Measurements from ENCODE around the gene DYRK4. TPM values are rescaled to one million over a fixed set of nuclear protein-coding genes. Genes with fewer than 3 reads are reported as not detected.

The DYRK4 gene
- total RNA-seq, 1 experiment from 2014 or later = 8.8 TPM

DNA sequence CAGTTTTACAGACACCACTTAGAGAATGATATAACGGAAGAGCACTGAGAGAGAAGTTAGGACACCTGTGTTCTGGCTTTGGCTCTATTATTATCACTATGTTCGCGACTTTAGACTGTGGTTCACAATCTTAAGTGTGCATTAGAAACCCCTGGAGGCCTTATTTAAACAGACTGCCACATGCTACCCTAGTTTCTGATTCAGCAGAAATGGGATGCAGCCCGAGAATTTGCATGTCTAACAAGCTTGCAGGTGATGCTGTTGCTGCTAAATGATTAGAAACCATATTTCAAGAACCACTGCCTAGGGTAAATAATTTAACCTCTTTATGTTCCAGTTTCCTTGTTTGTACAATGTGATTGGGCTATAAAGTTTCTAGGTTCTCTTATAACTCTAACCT, 26.9 kb upstream of the DYRK4 start:
- no peaks in the 10 kb centered on the region for H3K9me3 Mint-ChIP-seq
- CTCF ChIA-PET = interaction anchor here (0.6 kb wide), 1 partner anchor 242 kb away, joined by 3 read pairs; no protein-coding TSS in a partner anchor
- peaks cover 14% of the 10 kb centered on the region for H3K4me1 Mint-ChIP-seq
- no peaks in the 10 kb centered on the region for H3K27me3 Mint-ChIP-seq (ENCODE audit: low read depth)
- ATAC-seq = no peak
- no peak overlapping the region for H3K4me3 Mint-ChIP-seq
- H3K27ac Mint-ChIP-seq = no peak overlapping the region
- no peak for DNase-seq (ENCODE audit: low spot score)
- TF ChIP-seq ZNF138 (CRISPR knock-in tag; conservative IDR thresholded peaks at IDR 0.05) (no peak), FOXJ3 (CRISPR knock-in tag; IDR thresholded peaks at IDR 0.05; ENCODE audit: borderline replicate concordance) (no peak), SMAD3 (CRISPR knock-in tag; IDR thresholded peaks at IDR 0.05; ENCODE audit: borderline replicate concordance) (no peak), SMAD4 (CRISPR knock-in tag; IDR thresholded peaks at IDR 0.05) (no peak), GRHL2 (CRISPR knock-in tag; IDR thresholded peaks at IDR 0.05; ENCODE audit: insufficient replicate concordance, severe bottlenecking) (no peak), SOX15 (CRISPR knock-in tag; IDR thresholded peaks at IDR 0.05) (no peak), ZNF396 (CRISPR knock-in tag; IDR thresholded peaks at IDR 0.05; ENCODE audit: borderline replicate concordance) (no peak), NFATC4 (CRISPR knock-in tag; IDR thresholded peaks at IDR 0.05) (no peak), FOXK1 (CRISPR knock-in tag; IDR thresholded peaks at IDR 0.05) (no peak), KAT7 (CRISPR knock-in tag; IDR thresholded peaks at IDR 0.05; ENCODE audit: borderline replicate concordance) (no peak), ELF4 (CRISPR knock-in tag; IDR thresholded peaks at IDR 0.05; ENCODE audit: low read depth) (no peak), GTF2I (CRISPR knock-in tag; conservative IDR thresholded peaks at IDR 0.05) (no peak), ZNF263 (CRISPR knock-in tag; IDR thresholded peaks at IDR 0.05; ENCODE audit: low read depth) (no peak), PRRX2 (CRISPR knock-in tag; IDR thresholded peaks at IDR 0.05) (no peak)
- TF ChIP-seq, protein P1, sequence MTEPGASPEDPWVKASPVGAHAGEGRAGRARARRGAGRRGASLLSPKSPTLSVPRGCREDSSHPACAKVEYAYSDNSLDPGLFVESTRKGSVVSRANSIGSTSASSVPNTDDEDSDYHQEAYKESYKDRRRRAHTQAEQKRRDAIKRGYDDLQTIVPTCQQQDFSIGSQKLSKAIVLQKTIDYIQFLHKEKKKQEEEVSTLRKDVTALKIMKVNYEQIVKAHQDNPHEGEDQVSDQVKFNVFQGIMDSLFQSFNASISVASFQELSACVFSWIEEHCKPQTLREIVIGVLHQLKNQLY (CRISPR knock-in tag; IDR thresholded peaks at IDR 0.05) = no peak
- TF ChIP-seq, protein P2, sequence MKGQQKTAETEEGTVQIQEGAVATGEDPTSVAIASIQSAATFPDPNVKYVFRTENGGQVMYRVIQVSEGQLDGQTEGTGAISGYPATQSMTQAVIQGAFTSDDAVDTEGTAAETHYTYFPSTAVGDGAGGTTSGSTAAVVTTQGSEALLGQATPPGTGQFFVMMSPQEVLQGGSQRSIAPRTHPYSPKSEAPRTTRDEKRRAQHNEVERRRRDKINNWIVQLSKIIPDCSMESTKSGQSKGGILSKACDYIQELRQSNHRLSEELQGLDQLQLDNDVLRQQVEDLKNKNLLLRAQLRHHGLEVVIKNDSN (CRISPR knock-in tag; IDR thresholded peaks at IDR 0.05) = no peak
- TF ChIP-seq, protein P3, sequence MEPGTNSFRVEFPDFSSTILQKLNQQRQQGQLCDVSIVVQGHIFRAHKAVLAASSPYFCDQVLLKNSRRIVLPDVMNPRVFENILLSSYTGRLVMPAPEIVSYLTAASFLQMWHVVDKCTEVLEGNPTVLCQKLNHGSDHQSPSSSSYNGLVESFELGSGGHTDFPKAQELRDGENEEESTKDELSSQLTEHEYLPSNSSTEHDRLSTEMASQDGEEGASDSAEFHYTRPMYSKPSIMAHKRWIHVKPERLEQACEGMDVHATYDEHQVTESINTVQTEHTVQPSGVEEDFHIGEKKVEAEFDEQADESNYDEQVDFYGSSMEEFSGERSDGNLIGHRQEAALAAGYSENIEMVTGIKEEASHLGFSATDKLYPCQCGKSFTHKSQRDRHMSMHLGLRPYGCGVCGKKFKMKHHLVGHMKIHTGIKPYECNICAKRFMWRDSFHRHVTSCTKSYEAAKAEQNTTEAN (CRISPR knock-in tag; IDR thresholded peaks at IDR 0.05) = no peak
- TF ChIP-seq, protein P4, sequence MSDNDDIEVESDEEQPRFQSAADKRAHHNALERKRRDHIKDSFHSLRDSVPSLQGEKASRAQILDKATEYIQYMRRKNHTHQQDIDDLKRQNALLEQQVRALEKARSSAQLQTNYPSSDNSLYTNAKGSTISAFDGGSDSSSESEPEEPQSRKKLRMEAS (CRISPR knock-in tag; IDR thresholded peaks at IDR 0.05) = no peak
- no peaks in the 10 kb centered on the region for H3K36me3 Mint-ChIP-seq
- POLR2A ChIA-PET = no interaction called here

DNA sequence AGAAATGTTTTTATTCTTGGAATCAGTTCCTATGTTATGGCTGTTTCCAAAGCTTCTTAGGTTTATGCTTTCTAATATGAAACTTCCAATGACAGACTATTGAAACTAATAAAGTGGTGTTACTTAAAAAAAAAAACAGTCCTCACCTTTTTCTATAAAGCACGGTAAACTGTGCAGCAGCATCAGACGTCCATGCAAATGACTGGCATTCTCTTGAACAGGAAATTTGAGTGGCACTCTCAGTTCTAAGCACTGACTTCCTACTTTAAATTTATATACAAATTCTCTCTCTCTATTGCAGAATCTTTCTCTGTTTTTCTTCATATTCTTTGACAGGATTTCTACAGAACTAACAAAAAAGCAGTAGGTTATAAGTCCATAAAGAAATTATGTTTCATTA, 26.1 kb upstream of the DYRK4 start:
- Mint-ChIP-seq H3K36me3 (no peaks in the 10 kb centered on the region), H3K9me3 (no peaks in the 10 kb centered on the region), H3K27ac (no peak overlapping the region), H3K4me1 (peaks cover 15% of the 10 kb centered on the region), H3K27me3 (ENCODE audit: low read depth) (no peaks in the 10 kb centered on the region), H3K4me3 (no peak overlapping the region)
- ChIA-PET CTCF (no interaction called here), POLR2A (no interaction called here)
- no peak for TF ChIP-seq PRRX2 (CRISPR knock-in tag; IDR thresholded peaks at IDR 0.05)
- TF ChIP-seq, protein P5, sequence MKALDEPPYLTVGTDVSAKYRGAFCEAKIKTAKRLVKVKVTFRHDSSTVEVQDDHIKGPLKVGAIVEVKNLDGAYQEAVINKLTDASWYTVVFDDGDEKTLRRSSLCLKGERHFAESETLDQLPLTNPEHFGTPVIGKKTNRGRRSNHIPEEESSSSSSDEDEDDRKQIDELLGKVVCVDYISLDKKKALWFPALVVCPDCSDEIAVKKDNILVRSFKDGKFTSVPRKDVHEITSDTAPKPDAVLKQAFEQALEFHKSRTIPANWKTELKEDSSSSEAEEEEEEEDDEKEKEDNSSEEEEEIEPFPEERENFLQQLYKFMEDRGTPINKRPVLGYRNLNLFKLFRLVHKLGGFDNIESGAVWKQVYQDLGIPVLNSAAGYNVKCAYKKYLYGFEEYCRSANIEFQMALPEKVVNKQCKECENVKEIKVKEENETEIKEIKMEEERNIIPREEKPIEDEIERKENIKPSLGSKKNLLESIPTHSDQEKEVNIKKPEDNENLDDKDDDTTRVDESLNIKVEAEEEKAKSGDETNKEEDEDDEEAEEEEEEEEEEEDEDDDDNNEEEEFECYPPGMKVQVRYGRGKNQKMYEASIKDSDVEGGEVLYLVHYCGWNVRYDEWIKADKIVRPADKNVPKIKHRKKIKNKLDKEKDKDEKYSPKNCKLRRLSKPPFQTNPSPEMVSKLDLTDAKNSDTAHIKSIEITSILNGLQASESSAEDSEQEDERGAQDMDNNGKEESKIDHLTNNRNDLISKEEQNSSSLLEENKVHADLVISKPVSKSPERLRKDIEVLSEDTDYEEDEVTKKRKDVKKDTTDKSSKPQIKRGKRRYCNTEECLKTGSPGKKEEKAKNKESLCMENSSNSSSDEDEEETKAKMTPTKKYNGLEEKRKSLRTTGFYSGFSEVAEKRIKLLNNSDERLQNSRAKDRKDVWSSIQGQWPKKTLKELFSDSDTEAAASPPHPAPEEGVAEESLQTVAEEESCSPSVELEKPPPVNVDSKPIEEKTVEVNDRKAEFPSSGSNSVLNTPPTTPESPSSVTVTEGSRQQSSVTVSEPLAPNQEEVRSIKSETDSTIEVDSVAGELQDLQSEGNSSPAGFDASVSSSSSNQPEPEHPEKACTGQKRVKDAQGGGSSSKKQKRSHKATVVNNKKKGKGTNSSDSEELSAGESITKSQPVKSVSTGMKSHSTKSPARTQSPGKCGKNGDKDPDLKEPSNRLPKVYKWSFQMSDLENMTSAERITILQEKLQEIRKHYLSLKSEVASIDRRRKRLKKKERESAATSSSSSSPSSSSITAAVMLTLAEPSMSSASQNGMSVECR (CRISPR knock-in tag; IDR thresholded peaks at IDR 0.05; ENCODE audit: borderline replicate concordance) = no peak
- no peak for TF ChIP-seq ZNF263 (CRISPR knock-in tag; IDR thresholded peaks at IDR 0.05; ENCODE audit: low read depth)
- no peak for TF ChIP-seq TEAD1 (CRISPR knock-in tag; IDR thresholded peaks at IDR 0.05)
- TF ChIP-seq NFYB (CRISPR knock-in tag; conservative IDR thresholded peaks at IDR 0.05; ENCODE audit: low read depth) = no peak
- TF ChIP-seq, protein P6, sequence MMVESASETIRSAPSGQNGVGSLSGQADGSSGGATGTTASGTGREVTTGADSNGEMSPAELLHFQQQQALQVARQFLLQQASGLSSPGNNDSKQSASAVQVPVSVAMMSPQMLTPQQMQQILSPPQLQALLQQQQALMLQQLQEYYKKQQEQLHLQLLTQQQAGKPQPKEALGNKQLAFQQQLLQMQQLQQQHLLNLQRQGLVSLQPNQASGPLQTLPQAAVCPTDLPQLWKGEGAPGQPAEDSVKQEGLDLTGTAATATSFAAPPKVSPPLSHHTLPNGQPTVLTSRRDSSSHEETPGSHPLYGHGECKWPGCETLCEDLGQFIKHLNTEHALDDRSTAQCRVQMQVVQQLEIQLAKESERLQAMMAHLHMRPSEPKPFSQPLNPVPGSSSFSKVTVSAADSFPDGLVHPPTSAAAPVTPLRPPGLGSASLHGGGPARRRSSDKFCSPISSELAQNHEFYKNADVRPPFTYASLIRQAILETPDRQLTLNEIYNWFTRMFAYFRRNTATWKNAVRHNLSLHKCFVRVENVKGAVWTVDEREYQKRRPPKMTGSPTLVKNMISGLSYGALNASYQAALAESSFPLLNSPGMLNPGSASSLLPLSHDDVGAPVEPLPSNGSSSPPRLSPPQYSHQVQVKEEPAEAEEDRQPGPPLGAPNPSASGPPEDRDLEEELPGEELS (CRISPR knock-in tag; IDR thresholded peaks at IDR 0.05) = no peak
- TF ChIP-seq, protein P7, sequence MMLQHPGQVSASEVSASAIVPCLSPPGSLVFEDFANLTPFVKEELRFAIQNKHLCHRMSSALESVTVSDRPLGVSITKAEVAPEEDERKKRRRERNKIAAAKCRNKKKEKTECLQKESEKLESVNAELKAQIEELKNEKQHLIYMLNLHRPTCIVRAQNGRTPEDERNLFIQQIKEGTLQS (CRISPR knock-in tag; conservative IDR thresholded peaks at IDR 0.05) = no peak
- TF ChIP-seq, protein P1 (CRISPR knock-in tag; IDR thresholded peaks at IDR 0.05) = no peak
- TF ChIP-seq, protein P8, sequence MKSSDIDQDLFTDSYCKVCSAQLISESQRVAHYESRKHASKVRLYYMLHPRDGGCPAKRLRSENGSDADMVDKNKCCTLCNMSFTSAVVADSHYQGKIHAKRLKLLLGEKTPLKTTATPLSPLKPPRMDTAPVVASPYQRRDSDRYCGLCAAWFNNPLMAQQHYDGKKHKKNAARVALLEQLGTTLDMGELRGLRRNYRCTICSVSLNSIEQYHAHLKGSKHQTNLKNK (CRISPR knock-in tag; IDR thresholded peaks at IDR 0.05) = no peak
- TF ChIP-seq SP1 (CRISPR knock-in tag; conservative IDR thresholded peaks at IDR 0.05) = no peak
- no peak for TF ChIP-seq ZBTB21 (CRISPR knock-in tag; IDR thresholded peaks at IDR 0.05; ENCODE audit: borderline replicate concordance)
- ATAC-seq = no peak
- no peak for DNase-seq (ENCODE audit: low spot score)
